Panc1 (cell line): Measurements from ENCODE around the gene SCRG1.

Experiments
- POLR2AphosphoS5 ChIP-seq: IDR thresholded peaks from 2 replicates; pipeline ENCODE4 v1.6.1; 2012; ENCODE audit warnings: mild to moderate bottlenecking, low read depth, low read length, moderate library complexity
- TF ChIP-seq, protein P1 (sequence below): fragments of 450-650 bp; IDR thresholded peaks from 2 replicates; pipeline ENCODE4 v1.5.1; 2017; ENCODE audit warnings: mild to moderate bottlenecking
- TF ChIP-seq, protein P2 (sequence below), 2 experiments: IDR thresholded peaks; 2 replicates each; pipeline ENCODE4 v1.6.1; 2011 to 2012; ENCODE audit warnings: low read depth in 2 of 2, control low read depth in 1 of 2, low read length in 1 of 2, mild to moderate bottlenecking in 1 of 2, moderate library complexity in 1 of 2; ENCODE audit not compliant: insufficient read depth in 1 of 2

DNA sequence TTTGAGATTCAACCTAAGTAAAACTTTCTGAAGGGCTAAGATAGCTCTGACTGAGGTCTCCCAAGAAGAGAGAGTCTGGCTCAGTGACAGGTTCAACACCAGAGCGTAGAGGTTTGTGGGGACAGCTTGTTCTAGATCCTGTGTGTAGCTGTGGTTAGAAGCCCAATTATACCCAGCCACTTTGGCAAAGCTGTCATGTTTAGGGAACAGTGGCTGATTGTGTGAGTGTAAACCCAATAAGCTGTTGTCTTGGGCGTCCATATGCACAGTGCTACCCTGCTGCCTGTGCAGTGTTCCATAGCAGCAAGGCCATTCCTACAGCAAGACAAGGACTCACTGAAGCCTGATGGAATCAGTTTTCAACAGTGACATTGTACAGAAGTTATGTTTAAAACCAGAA, 11.2 kb upstream of the SCRG1 start:
- TF ChIP-seq, protein P1, sequence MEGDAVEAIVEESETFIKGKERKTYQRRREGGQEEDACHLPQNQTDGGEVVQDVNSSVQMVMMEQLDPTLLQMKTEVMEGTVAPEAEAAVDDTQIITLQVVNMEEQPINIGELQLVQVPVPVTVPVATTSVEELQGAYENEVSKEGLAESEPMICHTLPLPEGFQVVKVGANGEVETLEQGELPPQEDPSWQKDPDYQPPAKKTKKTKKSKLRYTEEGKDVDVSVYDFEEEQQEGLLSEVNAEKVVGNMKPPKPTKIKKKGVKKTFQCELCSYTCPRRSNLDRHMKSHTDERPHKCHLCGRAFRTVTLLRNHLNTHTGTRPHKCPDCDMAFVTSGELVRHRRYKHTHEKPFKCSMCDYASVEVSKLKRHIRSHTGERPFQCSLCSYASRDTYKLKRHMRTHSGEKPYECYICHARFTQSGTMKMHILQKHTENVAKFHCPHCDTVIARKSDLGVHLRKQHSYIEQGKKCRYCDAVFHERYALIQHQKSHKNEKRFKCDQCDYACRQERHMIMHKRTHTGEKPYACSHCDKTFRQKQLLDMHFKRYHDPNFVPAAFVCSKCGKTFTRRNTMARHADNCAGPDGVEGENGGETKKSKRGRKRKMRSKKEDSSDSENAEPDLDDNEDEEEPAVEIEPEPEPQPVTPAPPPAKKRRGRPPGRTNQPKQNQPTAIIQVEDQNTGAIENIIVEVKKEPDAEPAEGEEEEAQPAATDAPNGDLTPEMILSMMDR, result no peak
- no peak for TF ChIP-seq POLR2AphosphoS5
- TF ChIP-seq, protein P2, sequence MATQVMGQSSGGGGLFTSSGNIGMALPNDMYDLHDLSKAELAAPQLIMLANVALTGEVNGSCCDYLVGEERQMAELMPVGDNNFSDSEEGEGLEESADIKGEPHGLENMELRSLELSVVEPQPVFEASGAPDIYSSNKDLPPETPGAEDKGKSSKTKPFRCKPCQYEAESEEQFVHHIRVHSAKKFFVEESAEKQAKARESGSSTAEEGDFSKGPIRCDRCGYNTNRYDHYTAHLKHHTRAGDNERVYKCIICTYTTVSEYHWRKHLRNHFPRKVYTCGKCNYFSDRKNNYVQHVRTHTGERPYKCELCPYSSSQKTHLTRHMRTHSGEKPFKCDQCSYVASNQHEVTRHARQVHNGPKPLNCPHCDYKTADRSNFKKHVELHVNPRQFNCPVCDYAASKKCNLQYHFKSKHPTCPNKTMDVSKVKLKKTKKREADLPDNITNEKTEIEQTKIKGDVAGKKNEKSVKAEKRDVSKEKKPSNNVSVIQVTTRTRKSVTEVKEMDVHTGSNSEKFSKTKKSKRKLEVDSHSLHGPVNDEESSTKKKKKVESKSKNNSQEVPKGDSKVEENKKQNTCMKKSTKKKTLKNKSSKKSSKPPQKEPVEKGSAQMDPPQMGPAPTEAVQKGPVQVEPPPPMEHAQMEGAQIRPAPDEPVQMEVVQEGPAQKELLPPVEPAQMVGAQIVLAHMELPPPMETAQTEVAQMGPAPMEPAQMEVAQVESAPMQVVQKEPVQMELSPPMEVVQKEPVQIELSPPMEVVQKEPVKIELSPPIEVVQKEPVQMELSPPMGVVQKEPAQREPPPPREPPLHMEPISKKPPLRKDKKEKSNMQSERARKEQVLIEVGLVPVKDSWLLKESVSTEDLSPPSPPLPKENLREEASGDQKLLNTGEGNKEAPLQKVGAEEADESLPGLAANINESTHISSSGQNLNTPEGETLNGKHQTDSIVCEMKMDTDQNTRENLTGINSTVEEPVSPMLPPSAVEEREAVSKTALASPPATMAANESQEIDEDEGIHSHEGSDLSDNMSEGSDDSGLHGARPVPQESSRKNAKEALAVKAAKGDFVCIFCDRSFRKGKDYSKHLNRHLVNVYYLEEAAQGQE (IDR thresholded peaks at IDR 0.05; ENCODE audit: insufficient read depth in 1 of 2, low read depth in 2 of 2, low read length in 1 of 2), result no peak
